ENCODE data around the gene KPRP. TPM values are rescaled to one million over a fixed set of nuclear protein-coding genes. Genes with fewer than 3 reads are reported as not detected.
A peak's percentile ranks its signal among the peaks of the same experiment; 100 is the strongest.

KPRP gene
- total and polyA plus RNA-seq, 10 of the 15 experiments (the other 5 are each of a cell fraction or from before 2014, with no cell fraction given), result not detected

- Histone ChIP-seq H4K20me1 (ENCODE audit: control insufficient read depth, insufficient read depth) (no peaks in the 10 kb centered on the region), H3K36me3 (ENCODE audit: control insufficient read depth in 2 of 2, insufficient read depth in 2 of 2, low read length in 1 of 2) (no peaks in the 10 kb centered on the region), H3K9ac (ENCODE audit: control insufficient read depth, insufficient read depth, low read length) (no peak overlapping the region), H3K9me3 (replicated peaks; ENCODE audit: control insufficient read depth, insufficient read depth, low read length) (no peaks in the 10 kb centered on the region), H3K4me1 (ENCODE audit: control insufficient read depth, insufficient read depth, low read length) (no peaks in the 10 kb centered on the region), H3K27me3 (replicated peaks in 1 of 2; ENCODE audit: control insufficient read depth in 2 of 2, insufficient read depth in 2 of 2, low read length in 1 of 2) (peaks cover 0 to 8% of the 10 kb centered on the region in 2 experiments), H2AFZ (ENCODE audit: control insufficient read depth, low read depth, low read length) (no peak overlapping the region), H3K79me2 (ENCODE audit: control insufficient read depth, insufficient read depth, low read length) (no peaks in the 10 kb centered on the region), H3K27ac (ENCODE audit: control insufficient read depth, insufficient read depth) (no peak overlapping the region), H3K4me2 (ENCODE audit: control insufficient read depth, insufficient read depth) (no peak overlapping the region), H3K4me3 (no peak overlapping the region)
- intact Hi-C loops (cut with micrococcal nuclease; ENCODE audit: unreplicated experiment) (no loop called here), in situ Hi-C loops (cut with MboI) (no loop called here)
- no peak for ATAC-seq
- RAD21 ChIA-PET (ENCODE audit: unreplicated experiment), result no interaction called here
- SMC1A ChIA-PET (ENCODE audit: uncharacterized antibody, unreplicated experiment), result interaction anchor here (1.3 kb wide), 1 partner anchor 150 kb away, joined by 3 read pairs; no protein-coding TSS in a partner anchor
- FAIRE-seq, result no peak
- POLR2A ChIA-PET, result no interaction called here
- BruUV-seq (replicated peaks), result no TSS peak
- TF ChIP-seq STAT1 (conservative IDR thresholded peaks at IDR 0.05) (no peak), KDM1A (IDR thresholded peaks at IDR 0.05; ENCODE audit: borderline replicate concordance) (no peak), RCOR1 (conservative IDR thresholded peaks at IDR 0.05; ENCODE audit: low read depth, low read length) (no peak), ZBED1 (IDR thresholded peaks at IDR 0.05; ENCODE audit: borderline replicate concordance) (no peak)
- CTCF ChIA-PET, result interaction anchor here (1.3 kb wide), 1 partner anchor 26 kb away, joined by 4 read pairs; no protein-coding TSS in a partner anchor
- no peak for DNase-seq (ENCODE audit: low read depth, low spot score)
- WGBS (ENCODE audit: insufficient coverage, insufficient replicate concordance, low lambda C conversion rate, missing lambda C conversion rate), result 51% methylated on average over 11 of the region's 11 CpGs
Measured at GRCh38 chr1:152776361-152776760, 18.5 kb downstream of the KPRP start.

- ATAC-seq (no peak), DNase-seq (ENCODE audit: low read depth, low spot score) (no peak), FAIRE-seq (no peak)
- no peak overlapping the region for H3K9ac ChIP-seq (ENCODE audit: control insufficient read depth, insufficient read depth, low read length)
- 25% methylated on average over 4 of the region's 4 CpGs for WGBS (ENCODE audit: insufficient coverage, insufficient replicate concordance, low lambda C conversion rate, missing lambda C conversion rate)
- in situ Hi-C loops (cut with MboI), result no loop called here
- no peaks in the 10 kb centered on the region for H3K9me3 ChIP-seq (replicated peaks; ENCODE audit: control insufficient read depth, insufficient read depth, low read length)
- ChIA-PET RAD21 (ENCODE audit: unreplicated experiment) (no interaction called here), SMC1A (ENCODE audit: uncharacterized antibody, unreplicated experiment) (no interaction called here), CTCF (interaction anchor here (0.6 to 1.3 kb wide), 6 partner anchors 10 to 726 kb away, joined by 3 to 4 read pairs (median 4); no protein-coding TSS in a partner anchor), POLR2A (no interaction called here)
- BruUV-seq (replicated peaks), result no TSS peak
- intact Hi-C loops (cut with micrococcal nuclease; ENCODE audit: unreplicated experiment), result no loop called here
- H3K4me1 ChIP-seq (ENCODE audit: control insufficient read depth, insufficient read depth, low read length), result no peaks in the 10 kb centered on the region
- TF ChIP-seq NFYB (IDR thresholded peaks at IDR 0.05; ENCODE audit: insufficient read depth, low read depth, low read length) (no peak), RAD21 (IDR thresholded peaks at IDR 0.05; ENCODE audit: insufficient read depth, low read depth, low read length) (0 out of 2 replicates have a peak, but pooled peaks have one; percentile 3), TCF3 (IDR thresholded peaks at IDR 0.05; ENCODE audit: borderline replicate concordance, insufficient read depth, low read depth, low read length) (no peak)
- TF ChIP-seq, protein P1, sequence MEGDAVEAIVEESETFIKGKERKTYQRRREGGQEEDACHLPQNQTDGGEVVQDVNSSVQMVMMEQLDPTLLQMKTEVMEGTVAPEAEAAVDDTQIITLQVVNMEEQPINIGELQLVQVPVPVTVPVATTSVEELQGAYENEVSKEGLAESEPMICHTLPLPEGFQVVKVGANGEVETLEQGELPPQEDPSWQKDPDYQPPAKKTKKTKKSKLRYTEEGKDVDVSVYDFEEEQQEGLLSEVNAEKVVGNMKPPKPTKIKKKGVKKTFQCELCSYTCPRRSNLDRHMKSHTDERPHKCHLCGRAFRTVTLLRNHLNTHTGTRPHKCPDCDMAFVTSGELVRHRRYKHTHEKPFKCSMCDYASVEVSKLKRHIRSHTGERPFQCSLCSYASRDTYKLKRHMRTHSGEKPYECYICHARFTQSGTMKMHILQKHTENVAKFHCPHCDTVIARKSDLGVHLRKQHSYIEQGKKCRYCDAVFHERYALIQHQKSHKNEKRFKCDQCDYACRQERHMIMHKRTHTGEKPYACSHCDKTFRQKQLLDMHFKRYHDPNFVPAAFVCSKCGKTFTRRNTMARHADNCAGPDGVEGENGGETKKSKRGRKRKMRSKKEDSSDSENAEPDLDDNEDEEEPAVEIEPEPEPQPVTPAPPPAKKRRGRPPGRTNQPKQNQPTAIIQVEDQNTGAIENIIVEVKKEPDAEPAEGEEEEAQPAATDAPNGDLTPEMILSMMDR (IDR thresholded peaks at IDR 0.05 in 2 of 3, conservative IDR thresholded peaks at IDR 0.05 in 1 of 3; ENCODE audit: control insufficient read depth in 2 of 3, extremely low read depth in 1 of 3, insufficient read depth in 1 of 3, low read depth in 3 of 3, low read length in 3 of 3), result peak; percentile 26 to 51 (median 30); a peak in 4 of 6 replicates
- H3K4me3 ChIP-seq, result no peak overlapping the region
- no peaks in the 10 kb centered on the region for H3K36me3 ChIP-seq (ENCODE audit: control insufficient read depth in 2 of 2, insufficient read depth in 2 of 2, low read length in 1 of 2)
- no peak overlapping the region for H2AFZ ChIP-seq (ENCODE audit: control insufficient read depth, low read depth, low read length)
- no peaks in the 10 kb centered on the region for H3K79me2 ChIP-seq (ENCODE audit: control insufficient read depth, insufficient read depth, low read length)
- H3K27ac ChIP-seq (ENCODE audit: control insufficient read depth, insufficient read depth), result no peak overlapping the region
- no peaks in the 10 kb centered on the region for H4K20me1 ChIP-seq (ENCODE audit: control insufficient read depth, insufficient read depth)
- H3K27me3 ChIP-seq (replicated peaks in 1 of 2; ENCODE audit: control insufficient read depth in 2 of 2, insufficient read depth in 2 of 2, low read length in 1 of 2), result peaks cover 0 to 8% of the 10 kb centered on the region in 2 experiments
- H3K4me2 ChIP-seq (ENCODE audit: control insufficient read depth, insufficient read depth), result no peak overlapping the region
Measured at GRCh38 chr1:152777510-152778137, 19.8 kb downstream of the KPRP start.
